Skin epidermis (tissue), 12 donors: ENCODE data around the gene HABP4.

Experiments
- H3K27ac ChIP-seq, 21 experiments: fragments of 200-600 bp; sonication (generic) in 11 of 21; one replicate each; pipeline ENCODE4 v1.5.0; 2020; ENCODE audit warnings: mild to moderate bottlenecking in 3 of 21, inconsistent platforms in 2 of 21, moderate library complexity in 2 of 21
- H3K4me3 ChIP-seq, 7 experiments: fragments of 200-600 bp; sonication (generic) in 2 of 7; one replicate each; pipeline ENCODE4 v1.5.0; 2020; ENCODE audit warnings: inconsistent platforms in 2 of 7, mild to moderate bottlenecking in 2 of 7, moderate library complexity in 1 of 7

HABP4 gene, protein sequence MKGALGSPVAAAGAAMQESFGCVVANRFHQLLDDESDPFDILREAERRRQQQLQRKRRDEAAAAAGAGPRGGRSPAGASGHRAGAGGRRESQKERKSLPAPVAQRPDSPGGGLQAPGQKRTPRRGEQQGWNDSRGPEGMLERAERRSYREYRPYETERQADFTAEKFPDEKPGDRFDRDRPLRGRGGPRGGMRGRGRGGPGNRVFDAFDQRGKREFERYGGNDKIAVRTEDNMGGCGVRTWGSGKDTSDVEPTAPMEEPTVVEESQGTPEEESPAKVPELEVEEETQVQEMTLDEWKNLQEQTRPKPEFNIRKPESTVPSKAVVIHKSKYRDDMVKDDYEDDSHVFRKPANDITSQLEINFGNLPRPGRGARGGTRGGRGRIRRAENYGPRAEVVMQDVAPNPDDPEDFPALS

DNA sequence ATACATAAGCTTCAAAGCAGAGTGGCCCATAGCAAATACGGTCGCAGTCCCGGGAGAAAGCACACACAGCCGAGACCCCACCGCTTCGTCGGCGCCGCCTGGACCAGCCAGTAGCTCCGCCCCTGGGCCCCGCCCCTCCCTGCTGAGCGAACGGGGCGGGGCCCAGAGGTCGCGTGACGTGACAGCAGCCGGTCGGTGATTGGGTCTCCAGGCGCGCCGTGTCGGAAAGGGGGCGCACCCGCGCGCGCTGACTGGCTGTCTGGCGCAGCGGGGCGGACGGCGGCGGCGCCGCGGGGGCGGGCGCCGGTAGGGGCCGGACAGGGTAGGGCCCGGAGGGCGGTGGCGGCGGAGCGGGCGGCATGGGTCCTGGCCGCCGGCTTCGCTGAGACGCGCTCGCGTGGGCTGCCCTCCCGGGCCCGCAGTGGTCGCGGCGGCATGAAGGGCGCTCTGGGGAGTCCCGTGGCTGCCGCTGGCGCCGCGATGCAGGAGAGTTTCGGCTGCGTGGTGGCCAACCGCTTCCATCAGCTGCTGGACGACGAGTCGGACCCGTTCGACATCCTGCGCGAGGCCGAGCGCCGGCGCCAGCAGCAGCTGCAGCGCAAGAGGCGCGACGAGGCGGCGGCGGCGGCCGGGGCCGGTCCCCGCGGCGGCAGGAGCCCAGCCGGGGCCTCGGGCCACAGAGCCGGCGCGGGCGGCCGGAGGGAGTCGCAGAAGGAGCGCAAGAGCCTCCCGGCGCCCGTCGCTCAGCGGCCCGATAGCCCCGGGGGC lies at the start of gene HABP4:
Gene HABP4, plus strand, starts transcription at position 325 of the 768 bp plus-strand sequence. Its CDS starts 111 bp downstream, at position 436.
- Histone ChIP-seq H3K4me3 (peak within 1 kb of the TSS; percentile 63 to 78 (median 68)), H3K27ac (peak within 1 kb of the TSS in 19 of 21 experiments; percentile 42 to 85 (median 69))

DNA sequence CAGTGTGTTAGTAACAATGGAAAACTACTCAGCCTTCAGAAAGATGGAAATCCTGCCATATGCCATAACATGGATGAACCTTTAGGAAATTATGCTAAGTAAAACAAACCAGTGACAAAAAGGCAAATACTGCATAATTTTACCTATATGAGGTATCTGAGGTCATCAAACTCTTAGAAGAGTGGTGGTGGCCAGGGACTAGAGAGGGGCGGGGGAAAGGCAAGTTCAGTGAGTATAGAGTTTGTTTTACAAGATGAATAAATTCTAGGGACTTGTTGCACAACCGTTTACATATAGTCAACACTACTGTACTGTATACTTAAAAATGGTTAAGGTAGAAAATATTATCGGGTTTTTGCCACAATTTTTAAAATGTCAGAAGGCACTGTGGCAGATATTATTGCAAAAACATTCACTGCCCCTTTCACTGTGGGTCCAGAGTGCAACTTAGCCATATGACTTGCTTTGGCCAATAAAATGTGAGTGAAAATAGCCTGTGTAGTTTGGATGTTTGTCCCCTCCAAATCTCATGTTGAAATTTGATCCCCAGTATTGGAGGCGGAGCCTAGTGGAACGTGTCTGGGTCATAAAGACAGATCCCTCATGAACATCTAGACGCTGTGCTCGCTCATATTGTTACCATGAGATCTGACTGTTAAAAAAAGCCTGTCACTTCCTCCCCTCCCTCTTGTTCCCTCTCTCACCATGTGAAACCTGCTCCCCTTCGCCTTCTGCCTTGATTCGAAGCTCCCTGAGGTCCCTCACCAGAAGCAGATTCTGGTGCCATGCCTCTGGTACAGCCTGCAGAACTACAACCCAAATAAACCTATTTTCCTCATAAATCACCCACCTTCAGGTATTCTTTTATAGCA lies 41.3 kb upstream of the HABP4 start:
- Histone ChIP-seq H3K4me3 (no peak overlapping the region), H3K27ac (no peak overlapping the region)

DNA sequence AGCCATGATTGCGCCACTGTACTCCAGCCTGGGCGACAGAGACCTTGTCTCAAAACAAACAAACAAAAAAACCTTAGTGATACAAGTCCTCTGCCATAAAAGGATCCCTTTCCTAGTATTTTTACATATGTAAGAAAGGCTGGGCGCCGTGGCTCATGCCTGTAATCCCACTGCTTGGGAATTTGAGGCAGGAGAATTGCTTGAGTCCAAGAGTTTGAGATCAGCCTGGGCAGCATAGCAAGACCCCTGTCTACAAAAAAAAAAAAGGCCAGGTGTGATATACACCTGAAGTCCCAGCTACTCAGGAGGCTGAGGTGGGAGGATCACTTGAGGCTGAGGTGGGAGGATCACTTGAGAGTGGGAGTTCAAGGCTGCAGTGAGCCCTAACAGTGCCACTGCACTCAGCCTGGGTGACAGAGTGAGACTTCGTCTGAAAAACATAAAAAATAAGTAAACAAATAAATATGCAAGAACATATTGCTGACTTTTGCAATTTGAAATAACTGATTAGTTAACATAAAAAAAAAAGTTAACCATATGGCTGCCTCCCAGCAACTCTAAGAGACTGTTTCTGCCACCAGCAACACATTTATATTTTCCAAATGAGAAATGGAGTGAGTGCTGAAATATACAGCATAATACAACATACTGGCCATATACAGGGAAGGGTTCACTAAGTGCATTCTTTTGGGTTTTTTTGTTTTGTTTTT lies 38.7 kb upstream of the HABP4 start:
- peak overlapping the region in 1 of 21 experiments; percentile 15 for H3K27ac ChIP-seq
- H3K4me3 ChIP-seq = no peak overlapping the region

DNA sequence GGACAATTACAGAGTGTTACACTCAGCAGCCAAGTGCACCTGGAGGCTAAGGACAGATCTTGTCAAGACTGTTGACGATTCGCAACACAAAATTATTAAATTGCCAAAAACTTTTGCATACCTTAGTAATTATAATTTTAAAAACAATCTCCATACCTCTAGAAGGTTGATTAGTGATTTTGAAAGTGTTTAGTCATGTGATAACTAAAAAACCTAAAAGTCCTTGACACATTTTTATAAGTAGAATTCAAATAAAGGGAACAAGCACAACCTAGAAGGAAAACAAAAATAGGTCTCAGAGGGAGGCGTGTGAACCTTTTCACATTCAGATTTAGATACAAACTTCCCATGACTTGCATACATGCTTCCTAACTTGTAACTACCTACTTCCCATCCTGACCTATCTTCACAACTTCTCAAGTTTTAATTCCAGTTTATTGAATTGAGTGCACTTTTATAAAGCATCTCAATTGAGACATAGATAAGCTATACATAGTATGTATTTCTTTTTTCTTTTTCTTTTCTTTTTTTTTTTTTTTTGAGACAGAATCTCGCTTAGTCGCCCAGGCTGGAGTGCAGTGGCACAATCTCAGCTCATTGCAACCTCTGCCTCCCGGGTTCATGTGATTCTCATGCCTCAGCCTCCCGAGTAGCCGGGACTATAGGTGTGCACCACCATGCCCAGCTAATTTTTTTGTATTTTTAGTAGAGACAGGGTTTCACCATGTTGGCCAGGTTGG lies 37.6 kb upstream of the HABP4 start:
- H3K27ac ChIP-seq = peak overlapping the region in 3 of 21 experiments; percentile 1 to 81 (median 62)
- H3K4me3 ChIP-seq = no peak overlapping the region

DNA sequence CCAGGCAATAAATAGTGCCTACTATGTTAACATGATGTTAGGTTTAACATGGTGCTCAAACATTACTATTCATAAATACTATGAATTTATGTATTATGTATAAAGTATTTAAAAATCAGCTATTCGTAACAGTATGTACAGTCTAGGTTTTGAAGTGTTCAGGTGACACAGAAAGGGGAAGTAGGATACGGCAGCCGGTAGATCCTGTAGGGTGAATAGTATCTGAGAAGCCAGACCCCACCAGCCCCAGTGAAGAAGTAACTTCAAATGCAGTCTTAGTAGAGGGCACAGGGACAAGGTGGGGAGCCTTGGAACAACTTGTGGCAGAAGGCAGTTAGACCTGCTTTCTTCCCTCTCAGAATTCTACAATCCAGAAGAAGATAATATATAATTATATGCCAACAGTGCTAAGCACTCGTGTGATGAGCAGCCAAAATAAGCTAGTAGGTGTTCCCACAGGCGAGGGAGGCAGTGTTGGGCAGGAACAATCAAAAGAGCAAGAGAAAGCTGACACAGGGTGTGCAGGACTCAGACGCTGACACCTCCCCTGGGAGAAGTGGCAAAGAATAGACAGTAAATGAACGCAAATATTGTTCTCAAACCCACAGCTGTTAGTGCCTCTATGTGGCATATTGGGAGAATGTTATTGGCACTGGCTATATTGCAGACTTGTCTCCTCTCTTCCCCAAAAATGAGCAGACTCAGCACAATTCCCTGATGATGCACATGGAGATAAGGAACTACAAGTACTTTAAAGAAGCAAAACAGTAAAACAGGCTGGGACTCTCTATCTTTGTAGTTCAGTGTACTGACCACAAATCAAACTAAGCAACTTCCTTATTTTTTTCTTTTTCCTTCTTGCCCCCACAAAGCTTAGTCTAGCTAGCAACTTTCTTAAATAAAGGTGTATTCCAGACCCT lies 36.4 kb upstream of the HABP4 start:
- no peak overlapping the region for H3K4me3 ChIP-seq
- H3K27ac ChIP-seq = peak overlapping the region in 13 of 21 experiments; percentile 1 to 81 (median 51)

DNA sequence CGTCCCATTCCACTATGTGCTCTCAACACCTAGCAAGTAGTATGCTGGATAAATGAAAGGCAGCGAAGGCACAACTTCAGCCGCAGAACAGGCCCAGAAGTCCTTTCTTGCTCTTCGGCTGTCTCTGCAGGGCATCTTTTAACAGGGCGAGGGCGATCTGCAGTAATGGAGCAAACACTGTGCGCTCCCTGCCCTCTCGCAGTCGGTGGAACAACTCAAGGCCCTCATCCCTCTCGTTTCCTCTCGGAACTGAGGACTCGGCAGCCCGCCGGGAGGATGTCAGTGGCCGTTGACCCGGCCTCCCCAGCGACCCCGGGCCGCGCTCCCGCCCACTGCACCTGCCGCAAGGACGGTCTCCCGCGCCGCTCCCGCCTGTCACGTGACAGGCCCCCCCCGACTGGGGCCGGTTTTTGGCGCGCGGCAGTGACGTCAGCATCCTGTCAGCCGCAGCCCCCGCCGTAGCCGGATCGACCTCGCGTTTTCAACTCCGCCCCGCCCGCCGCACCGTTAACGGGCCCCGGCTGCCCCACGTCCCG lies 32.9 kb upstream of the HABP4 start:
- H3K27ac ChIP-seq = peak overlapping the region; percentile 3 to 99 (median 96)

DNA sequence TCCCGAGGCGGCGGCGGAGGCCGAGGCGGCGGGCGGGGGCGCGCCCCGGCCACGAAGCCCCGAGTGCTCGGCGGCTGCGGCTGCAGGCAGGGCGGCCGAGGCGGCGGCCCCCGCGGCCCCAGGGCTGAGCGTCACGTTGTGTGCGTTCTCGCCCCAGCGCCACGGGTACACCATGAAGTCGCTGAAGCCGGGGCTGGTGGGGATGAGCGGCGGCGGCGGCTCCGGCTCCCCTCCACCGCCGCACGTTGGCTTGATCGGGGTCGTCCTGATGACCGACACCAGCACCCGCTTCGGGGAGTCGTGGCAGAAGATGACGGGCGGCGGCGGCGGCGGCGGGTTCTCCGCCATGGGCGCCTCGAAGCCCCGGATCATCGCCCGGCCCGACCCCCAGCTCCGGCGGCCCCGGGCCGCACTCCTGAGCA lies 32.3 kb upstream of the HABP4 start:
- peak overlapping the region; percentile 64 to 99 (median 80) for H3K4me3 ChIP-seq
- peak overlapping the region; percentile 3 to 99 (median 96) for H3K27ac ChIP-seq

More for the DNA sequence above, 32.9 kb upstream of the HABP4 start:
- peak overlapping the region; percentile 64 to 99 (median 80) for H3K4me3 ChIP-seq

DNA sequence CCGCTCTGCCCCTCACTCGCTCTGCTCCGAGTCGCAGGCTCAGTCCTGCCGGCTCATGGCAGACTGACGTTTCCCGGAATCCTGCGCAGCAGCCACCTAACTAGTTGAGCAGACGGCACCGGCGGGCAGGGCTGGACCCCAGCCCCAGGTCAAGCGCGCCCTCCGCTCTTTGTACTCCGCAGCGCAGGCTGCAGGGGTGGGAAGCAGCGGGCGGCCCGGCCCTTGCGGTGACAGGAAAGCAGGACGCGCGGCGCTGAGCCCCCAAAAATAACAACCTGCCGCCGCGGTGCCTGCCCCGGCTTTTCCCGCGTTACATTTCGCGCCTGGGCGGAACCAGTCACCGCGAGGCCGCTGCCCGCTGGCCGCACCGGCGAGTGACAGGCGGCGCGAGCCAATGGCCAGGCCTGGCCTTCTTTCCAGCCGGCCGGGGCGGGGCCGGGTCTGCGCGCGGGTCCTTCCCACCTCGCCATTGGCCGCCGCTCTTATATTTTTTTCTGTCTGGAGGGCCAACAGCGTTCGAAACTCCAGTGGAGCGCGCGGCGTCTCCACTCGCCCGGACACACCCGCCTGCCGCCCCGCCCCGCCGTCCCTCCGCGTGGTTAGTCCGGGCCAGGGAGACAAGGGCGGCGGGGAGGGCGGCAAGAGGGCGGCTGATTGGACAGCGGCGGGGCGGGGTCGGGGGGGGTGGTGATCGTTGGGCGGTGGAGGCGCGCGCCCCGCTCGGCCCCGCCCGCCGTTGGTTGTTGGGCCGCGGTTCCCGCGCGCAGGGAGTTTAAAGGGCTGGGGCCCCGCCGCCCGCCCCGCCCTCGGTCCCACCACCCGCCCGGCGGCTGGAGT lies 31.7 kb upstream of the HABP4 start, which contains the start of gene ZNF367:
Gene ZNF367, minus strand, starts transcription at position 288 of the 837 bp plus-strand sequence. CDS start 338 bp downstream, outside the sequence.
- Histone ChIP-seq H3K27ac (peak within 1 kb of the TSS; percentile 82 to 99 (median 96)), H3K4me3 (peak within 1 kb of the TSS; percentile 64 to 99 (median 80))

DNA sequence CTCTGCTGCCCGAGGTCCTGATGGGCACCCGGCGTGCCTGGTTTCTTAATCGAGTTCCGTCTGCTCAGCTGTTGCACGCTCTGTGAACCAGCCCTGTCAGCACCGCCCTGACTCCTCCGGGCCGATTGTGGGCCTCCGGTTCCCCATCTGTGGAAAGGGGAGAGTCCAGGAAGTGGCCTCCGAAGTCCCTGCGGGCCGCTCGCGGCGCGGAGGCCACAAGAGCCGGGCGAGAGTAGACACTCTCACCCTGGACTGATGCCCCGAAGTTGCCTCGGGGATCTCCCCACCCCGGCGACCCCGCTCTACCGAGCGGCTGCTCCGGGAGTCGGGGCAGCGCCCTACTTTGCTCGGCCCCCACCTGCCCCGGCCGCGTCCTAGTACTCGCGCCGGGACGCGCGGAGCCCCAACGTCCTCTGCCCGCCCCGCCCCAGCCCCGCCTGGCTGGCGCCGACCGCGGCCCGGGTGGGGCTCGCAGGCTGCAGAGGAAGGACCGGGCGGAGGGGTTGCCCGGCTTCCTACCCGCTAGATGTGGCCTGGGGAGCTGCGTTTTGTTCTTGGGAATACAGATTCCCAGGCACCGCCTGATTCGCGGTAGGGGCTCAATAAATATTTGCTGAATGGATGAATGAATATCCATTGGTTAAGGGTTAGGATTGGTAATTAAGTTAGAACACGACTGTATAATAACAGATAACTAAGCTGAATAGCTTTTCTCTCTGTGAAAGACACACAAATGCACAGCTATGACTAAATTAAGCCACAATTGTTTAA lies 30.9 kb upstream of the HABP4 start:
- H3K27ac ChIP-seq = peak overlapping the region; percentile 82 to 99 (median 96)
- peak overlapping the region; percentile 64 to 99 (median 80) for H3K4me3 ChIP-seq

DNA sequence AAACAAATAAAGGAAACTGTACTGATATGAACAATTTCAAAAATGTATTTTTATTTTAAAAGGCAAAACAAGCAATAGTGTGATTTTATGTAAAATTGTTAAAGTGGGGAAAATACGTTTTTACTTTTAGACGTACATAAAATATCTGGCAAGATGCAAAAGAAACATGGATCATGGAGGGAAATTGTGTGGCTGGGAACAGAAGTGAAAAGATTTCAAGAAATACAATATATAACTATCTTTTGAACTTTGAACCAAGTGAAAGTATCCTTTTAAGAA lies 30.3 kb upstream of the HABP4 start:
- H3K27ac ChIP-seq = peak overlapping the region in 19 of 21 experiments; percentile 82 to 99 (median 96)
- H3K4me3 ChIP-seq = peak overlapping the region in 6 of 7 experiments; percentile 64 to 90 (median 80)

DNA sequence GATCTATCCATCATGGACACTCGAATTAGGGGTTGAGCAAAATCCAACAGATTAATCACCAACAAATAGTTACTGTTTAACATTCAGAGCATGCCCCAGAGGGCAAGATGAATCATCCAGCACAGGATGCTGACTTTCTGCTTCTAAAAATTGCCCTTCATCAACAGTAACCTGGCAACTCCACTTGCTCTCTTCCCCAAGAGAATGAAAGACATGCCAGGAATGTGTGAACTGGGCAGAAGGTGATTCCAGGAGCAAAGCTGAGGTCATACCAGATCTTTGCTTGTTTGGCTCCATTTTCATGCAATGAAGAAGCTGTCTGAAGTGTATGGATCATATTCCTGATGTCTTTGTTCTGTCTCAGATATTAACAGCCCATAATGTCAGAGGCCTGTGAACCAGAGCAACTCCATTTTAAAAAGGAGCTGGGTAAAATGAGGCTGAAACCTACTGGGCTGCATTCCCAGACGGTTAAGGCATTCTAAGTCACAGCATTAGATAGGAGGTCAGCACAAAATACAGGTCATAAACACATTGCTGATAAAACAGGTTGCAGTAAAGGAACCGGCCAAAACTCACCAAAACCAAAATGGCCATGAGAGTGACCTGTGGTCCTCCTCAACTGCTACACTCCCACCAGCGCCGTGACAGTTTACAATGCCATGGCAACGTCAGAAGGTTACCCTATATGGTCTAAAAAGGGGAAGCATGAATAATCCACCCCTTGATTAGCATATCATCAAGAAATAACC lies 29.3 kb upstream of the HABP4 start:
- Histone ChIP-seq H3K27ac (peak overlapping the region in 19 of 21 experiments; percentile 7 to 98 (median 96)), H3K4me3 (no peak overlapping the region)

DNA sequence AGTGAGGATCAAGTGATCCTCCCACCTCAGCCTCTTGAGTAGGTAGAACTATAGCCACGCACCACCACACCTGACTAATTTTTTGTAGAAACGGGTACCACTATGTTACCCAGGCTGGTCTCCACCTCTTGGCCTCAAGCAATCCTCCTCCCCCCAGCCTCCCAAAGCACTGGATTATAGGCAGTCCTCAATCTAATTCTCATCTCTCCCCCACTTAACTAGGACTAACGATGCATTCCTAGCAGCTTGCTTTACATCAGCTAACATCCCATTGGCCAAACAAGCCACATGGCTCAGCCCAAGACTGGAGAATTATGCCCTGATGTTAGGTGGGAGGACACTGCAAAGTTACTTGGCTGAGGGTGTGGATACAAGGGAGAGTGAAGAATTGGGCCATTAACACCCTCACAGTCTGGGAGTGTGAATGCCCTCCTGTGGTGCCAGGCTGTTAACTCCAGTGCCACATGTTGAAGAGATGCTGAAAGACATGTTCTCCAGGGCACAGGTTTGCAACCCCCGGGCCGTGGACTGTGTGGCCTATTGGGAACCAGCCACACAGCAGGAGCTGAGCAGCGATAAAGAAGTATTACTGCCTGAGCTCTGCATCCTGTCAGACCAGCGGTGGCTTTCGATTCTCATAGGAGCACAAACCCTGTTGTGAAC lies 26.5 kb upstream of the HABP4 start:
- H3K27ac ChIP-seq = peak overlapping the region in 1 of 21 experiments; percentile 6

DNA sequence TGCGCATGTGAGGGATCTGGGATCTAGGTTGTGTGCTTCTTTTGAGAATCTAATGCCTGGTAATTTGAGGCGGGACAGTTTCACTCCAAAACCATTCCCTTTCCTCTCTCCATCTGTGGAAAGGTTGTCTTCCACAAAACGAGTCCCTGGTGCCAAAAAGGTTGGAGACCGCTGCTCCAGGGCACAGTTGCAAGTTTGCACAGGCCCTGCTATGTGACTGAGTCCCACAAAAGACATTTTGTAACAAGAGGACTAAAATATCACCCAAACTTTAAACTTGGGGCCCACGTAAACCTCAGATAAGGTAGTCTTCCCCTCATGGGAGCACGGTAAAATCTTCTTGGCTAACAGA lies 26.0 kb upstream of the HABP4 start:
- peak overlapping the region in 2 of 21 experiments; percentile 6 to 16 for H3K27ac ChIP-seq
- H3K4me3 ChIP-seq = no peak overlapping the region

More for the DNA sequence above, 26.5 kb upstream of the HABP4 start:
- H3K4me3 ChIP-seq = no peak overlapping the region

DNA sequence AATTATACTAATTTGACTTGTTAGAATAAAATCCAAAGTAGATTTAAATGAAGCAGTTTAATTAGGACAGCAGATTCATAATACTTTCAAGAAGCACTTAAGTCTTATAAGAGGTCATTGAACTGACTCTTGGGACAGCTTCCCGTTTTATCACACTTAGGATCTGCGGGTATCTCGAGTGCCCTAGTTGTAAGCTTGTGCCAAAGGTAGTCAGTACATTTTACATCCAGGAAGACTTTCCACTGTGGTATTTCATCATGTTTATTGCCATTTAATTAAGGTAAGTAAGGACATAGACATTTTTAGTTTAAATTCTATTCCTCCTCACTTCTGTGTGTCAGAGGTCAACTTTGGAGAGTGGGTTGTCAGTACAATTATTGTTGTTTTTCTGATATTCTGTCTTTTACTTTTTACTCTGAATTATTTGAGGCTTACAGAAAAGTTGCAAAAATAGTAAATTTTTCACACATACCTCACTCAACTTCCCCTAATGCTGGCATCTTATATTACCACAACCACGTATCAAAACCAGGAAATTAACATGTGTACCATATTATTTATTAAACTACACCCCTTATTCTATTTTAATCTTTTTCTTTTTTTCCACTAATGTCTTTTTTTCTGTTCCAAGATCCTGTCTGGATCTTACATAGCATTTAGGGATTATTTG lies 24.3 kb upstream of the HABP4 start:
- H3K27ac ChIP-seq = no peak overlapping the region

More for the DNA sequence above, 24.3 kb upstream of the HABP4 start:
- no peak overlapping the region for H3K4me3 ChIP-seq
